Heart right ventricle (tissue), 16 donors: ENCODE data around the gene NSD1. TPM values are rescaled to one million over a fixed set of nuclear protein-coding genes. Genes with fewer than 3 reads are reported as not detected.

ENCODE experiments used
- ATAC-seq, 8 donors: fragments of 200-7000 bp; cut with Tn5 transposase; one replicate each; pipeline ENCODE4 v1.9.1; 2020; ENCODE audit warnings: mild to moderate bottlenecking in 8 of 8, moderate library complexity in 8 of 8, moderate number of reproducible peaks in 1 of 8
- DNase-seq, 2 donors: peaks; one replicate each; pipeline ENCODE4 v3.0.0-alpha.2; 2020
- H3K27ac ChIP-seq, 10 donors: fragments of 200-600 bp; sonication (generic) in 2 of 10; one replicate each; pipeline versions ENCODE4 v1.5.0 to v1.8.0; 2020 to 2022; ENCODE audit warnings: mild to moderate bottlenecking in 3 of 10
- H3K27me3 ChIP-seq, 7 donors: fragments of 200-600 bp; one replicate each; pipeline ENCODE4 v1.8.0; 2021 to 2022; ENCODE audit warnings: mild to moderate bottlenecking in 2 of 7
- H3K36me3 ChIP-seq, 9 donors: fragments of 200-600 bp; sonication (generic) in 1 of 9; one replicate each; pipeline versions ENCODE4 v1.5.0 to v1.8.0; 2020 to 2022; ENCODE audit warnings: mild to moderate bottlenecking in 2 of 9
- H3K4me1 ChIP-seq, 9 donors: fragments of 200-600 bp; sonication (generic) in 1 of 9; one replicate each; pipeline versions ENCODE4 v1.5.0 to v1.8.0; 2020 to 2022; ENCODE audit warnings: mild to moderate bottlenecking in 4 of 9
- H3K4me3 ChIP-seq, 10 donors: fragments of 200-600 bp; sonication (generic) in 2 of 10; one replicate each; pipeline versions ENCODE4 v1.5.0 to v1.8.0; 2020 to 2022; ENCODE audit warnings: mild to moderate bottlenecking in 7 of 10, moderate library complexity in 2 of 10
- H3K9me3 ChIP-seq, 11 donors: fragments of 200-600 bp in 10 of 11; sonication (generic) in 2 of 11; one replicate each; pipeline versions ENCODE4 v1.5.0 to v1.8.0; 2013 to 2022; ENCODE audit warnings: mild to moderate bottlenecking in 2 of 11, control low read depth in 1 of 11, moderate library complexity in 1 of 11
- CTCF ChIP-seq, 9 donors: fragments of 200-600 bp; sonication (generic) in 2 of 9; IDR thresholded peaks; one replicate each; pipeline versions ENCODE4 v1.5.0 to v1.8.0; 2021 to 2022; ENCODE audit warnings: antibody characterized with exemption in 9 of 9, mild to moderate bottlenecking in 5 of 9, moderate library complexity in 1 of 9
- whole genome bisulfite sequencing, 2 donors: extraction: QIAGEN DNeasy Blood & Tissue Kit; methylation state at CpG; one replicate each; pipeline ENCODE4 v1.1.7; 2013; ENCODE audit warnings: inconsistent platforms in 1 of 2; 5-methylcytosine and 5-hydroxymethylcytosine counted together
- intact Hi-C, 10 donors: fragments of 100-400 bp; cut with DNase I; formaldehyde crosslinking; loops; one replicate each; pipeline versions ENCODE4 v1.11.1 to v1.14.2; 2022
- polyA plus RNA-seq, 2 donors: library from polyadenylated mRNA; stranded (reverse); fragments of 200-250 nt; gene quantifications; one replicate each; pipeline ENCODE4 v1.2.3, GENCODE V29; 2013
- total RNA-seq, 10 donors: library from RNA; stranded (reverse); fragmentation: NEBNext Ultra II Directional in 3 of 10; extraction: Animal tissue kit (Norgen Biotek cat#: 25700) in 3 of 10; gene quantifications; one replicate each; pipeline versions ENCODE4 v1.2.1 to v1.2.4, GENCODE V29; 2021 to 2023
- donor health status: Arrhythmogenic right ventricular cardiomyopathy.
- donor health status: ischemic (EF 13 %, LVEDD 7.1; RV severe dilation, severe dysfunction).
- donor health status: healthy with polysubstance abuse.
- donor health status: DM: no; HTN: yes; CAD: no.
- donor health status: DM: no; HTN: no; CAD: no.
- donor health status: ischemic (EF 25% LVEDD 6.9; RV normal size, moderate dysfunction).
- donor health status: ischemic (EF 25% LVEDD 5.7; RV mildly dilated, moderate dysfunction).
- donor health status: healthy.
- donor health status: DM: yes; HTN: yes; CAD: no.
- donor health status: Ischemic cardiomyopathy.
- donor health status: ischemic (EF 35%, LVEDD 5.7; RV mildly dilated, moderate dysfunction).
- donor health status: nonischemic (EF 11% LVEDD 7.7; RV severe dilation, severe dysfunction).
- donor health status: DM: yes; HTN: yes; CAD: no.
- donor health status: PGD.
- donor health status: ischemic (EF 29% LVEDD 5.4; RV normal size, mild dysfunction).
- donor health status: nonischemic (EF 23%, LVEDD 6.1; RV moderate dilation, normal function).

The NSD1 gene
- total and polyA plus RNA-seq, 12 donors: 5.6 to 62.9 (median 47.1) TPM

GRCh38 chr5:177109810-177110209 lies 23.8 kb upstream of the NSD1 start:
- H3K27ac ChIP-seq: no peak overlapping the region
- no peaks in the 10 kb centered on the region for H3K36me3 ChIP-seq
- no peak overlapping the region for H3K4me3 ChIP-seq
- H3K9me3 ChIP-seq: no peaks in the 10 kb centered on the region
- H3K27me3 ChIP-seq: peaks cover 0 to 8% (median 0%) of the 10 kb centered on the region in 7 donors
- 51 to 58% methylated on average over 9 of the region's 9 CpGs for WGBS, 2 donors
- peak in 4 of 8 donors; percentile 12 to 37 (median 24) for ATAC-seq
- no peak for TF ChIP-seq CTCF (IDR thresholded peaks at IDR 0.05)
- H3K4me1 ChIP-seq: peaks cover 0 to 22% (median 7%) of the 10 kb centered on the region in 9 donors
- DNase-seq: no peak
- intact Hi-C loops: loop anchor here (5.0 to 10.0 kb wide), 14 partner anchors 38 to 453 kb away; partner anchors contain the start of genes PRELID1 (in 5 of the 10), RAB24 (in 5 of the 10) and SLC34A1 (in 1 of the 10)

- WGBS, 2 donors: 21 to 25% methylated on average over 12 of the region's 12 CpGs
- H3K27me3 ChIP-seq: no peaks in the 10 kb centered on the region
- peak in 6 of 8 donors; percentile 22 to 64 (median 32) for ATAC-seq
- peak in 1 of 2 donors; percentile 67 for DNase-seq
- no peak overlapping the region for H3K27ac ChIP-seq
- H3K4me1 ChIP-seq: peaks cover 0 to 34% (median 12%) of the 10 kb centered on the region in 9 donors
- H3K9me3 ChIP-seq: no peaks in the 10 kb centered on the region
- peak; percentile 92 to 97 (median 95) for TF ChIP-seq CTCF (IDR thresholded peaks at IDR 0.05)
- no peak overlapping the region for H3K4me3 ChIP-seq
- no peaks in the 10 kb centered on the region for H3K36me3 ChIP-seq
- intact Hi-C loops: loop anchor here (1.0 to 10.0 kb wide), 16 partner anchors 39 to 455 kb away; partner anchors contain the start of genes PRELID1 (in 5 of the 10), RAB24 (in 5 of the 10) and SLC34A1 (in 1 of the 10)
Observed at GRCh38 chr5:177111720-177112394, 21.7 kb upstream of the NSD1 start.

DNA sequence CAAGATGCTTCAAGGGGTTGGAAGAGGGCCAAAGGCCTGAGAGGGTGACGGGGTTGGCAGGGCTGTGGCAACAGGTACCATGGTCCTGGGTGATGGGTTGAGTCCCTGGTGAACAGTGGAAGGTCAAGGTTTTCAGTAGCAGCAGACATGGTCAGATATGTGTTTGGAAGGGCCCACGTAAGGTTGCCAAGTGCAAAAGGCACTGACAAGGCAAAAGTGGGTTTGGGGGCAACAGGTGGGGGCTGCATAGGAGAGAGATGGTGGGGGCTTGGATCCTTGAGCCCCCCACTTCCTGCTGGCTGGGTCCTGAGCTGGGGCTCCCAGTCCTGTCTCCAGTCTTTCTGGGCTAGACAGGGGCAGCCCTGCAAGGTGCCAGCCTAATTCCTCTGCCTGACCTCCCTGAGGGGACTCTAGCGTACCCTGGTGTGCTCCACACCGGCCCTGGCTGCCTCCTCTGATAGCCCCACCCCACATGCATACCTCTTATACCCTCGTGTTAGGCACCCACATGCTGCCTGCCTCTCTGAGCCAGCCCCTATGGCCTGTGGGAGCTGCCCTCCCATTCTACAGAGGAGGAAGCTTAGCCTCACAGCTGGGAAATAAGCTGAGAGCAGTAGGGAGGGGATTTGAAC lies 20.9 kb upstream of the NSD1 start:
- no peak for ATAC-seq
- Histone ChIP-seq H3K27me3 (no peaks in the 10 kb centered on the region), H3K4me3 (no peak overlapping the region), H3K27ac (no peak overlapping the region), H3K36me3 (no peaks in the 10 kb centered on the region), H3K9me3 (no peaks in the 10 kb centered on the region), H3K4me1 (peaks cover 0 to 40% (median 16%) of the 10 kb centered on the region in 9 donors)
- DNase-seq: no peak
- intact Hi-C loops: loop anchor here (1.0 to 10.0 kb wide), 16 partner anchors 40 to 455 kb away; partner anchors contain the start of genes PRELID1 (in 5 of the 10), RAB24 (in 5 of the 10) and SLC34A1 (in 1 of the 10)
- WGBS, 2 donors: 75% methylated on average over 5 of the region's 5 CpGs
- no peak for TF ChIP-seq CTCF (IDR thresholded peaks at IDR 0.05)
